Measurements from ENCODE around the gene PHTF2.
"Not testable (repeated sequence)": the region's sequence is repeated elsewhere in the genome, so short reads cannot be mapped to it uniquely, and the experiment has no call there.

The PHTF2 gene

DNA sequence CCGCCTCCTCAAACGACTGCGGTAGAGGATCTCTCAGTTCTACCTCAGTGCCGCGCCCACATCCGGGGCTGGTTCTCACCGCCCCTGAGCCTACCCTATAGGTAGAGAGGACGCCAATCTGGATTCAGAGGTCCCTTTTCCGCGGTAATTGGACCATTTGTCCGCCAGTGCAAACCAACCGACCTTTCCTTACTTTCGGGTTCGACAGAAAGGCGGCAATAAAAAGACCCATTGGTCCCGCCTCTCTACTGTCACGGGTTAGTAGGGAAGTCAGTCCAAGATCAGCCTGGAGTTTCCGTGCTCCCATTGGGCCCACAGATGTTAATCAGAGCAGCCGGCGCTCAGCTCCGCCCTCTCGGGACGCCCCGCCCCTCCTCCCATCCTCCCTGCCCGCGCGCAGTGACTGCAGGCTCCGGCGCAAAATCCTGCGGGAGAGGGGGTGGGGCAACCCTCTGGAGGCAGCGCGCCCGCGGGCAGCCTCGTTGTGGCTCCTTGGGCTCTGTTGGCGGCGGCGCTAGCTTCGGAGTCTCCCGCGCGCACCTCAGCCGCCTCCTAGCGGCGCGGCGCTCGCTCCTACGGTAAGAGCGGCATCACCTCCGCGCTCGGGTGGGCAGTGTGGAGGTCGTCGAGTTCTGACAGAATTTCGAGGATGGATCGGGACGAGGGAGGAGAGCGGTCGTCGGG is at the start of gene PHTF2, which contains the start of gene TMEM60:
TSS of gene PHTF2 (plus strand) at position 380 of the 684 bp plus-strand sequence.
TSS of gene TMEM60 (minus strand) at position 41 of the 684 bp plus-strand sequence. CDS start 4,061 bp downstream, outside the sequence.
- DNase-seq, result peak; percentile 84 to 100 (median 99)

DNA sequence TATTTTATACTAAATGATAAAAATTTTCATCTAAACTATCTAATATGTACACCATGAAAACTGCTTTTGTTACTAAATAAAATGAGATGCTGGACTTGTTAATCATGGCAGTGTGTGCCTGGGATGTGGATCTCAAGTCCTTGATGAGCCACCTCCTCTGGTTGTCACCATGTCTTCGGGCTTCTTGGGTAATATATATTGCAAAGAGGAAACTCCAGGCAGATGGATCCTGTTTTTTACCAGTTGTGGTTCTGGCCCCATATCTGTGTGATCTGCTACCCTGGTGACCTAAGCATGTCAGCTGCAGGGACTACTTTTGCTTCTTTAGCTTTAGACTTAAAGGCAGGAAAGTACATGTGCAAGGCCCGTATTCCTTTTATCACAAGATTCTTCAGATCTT is 46.6 kb upstream of the PHTF2 start:
- DNase-seq, result no peak

DNA sequence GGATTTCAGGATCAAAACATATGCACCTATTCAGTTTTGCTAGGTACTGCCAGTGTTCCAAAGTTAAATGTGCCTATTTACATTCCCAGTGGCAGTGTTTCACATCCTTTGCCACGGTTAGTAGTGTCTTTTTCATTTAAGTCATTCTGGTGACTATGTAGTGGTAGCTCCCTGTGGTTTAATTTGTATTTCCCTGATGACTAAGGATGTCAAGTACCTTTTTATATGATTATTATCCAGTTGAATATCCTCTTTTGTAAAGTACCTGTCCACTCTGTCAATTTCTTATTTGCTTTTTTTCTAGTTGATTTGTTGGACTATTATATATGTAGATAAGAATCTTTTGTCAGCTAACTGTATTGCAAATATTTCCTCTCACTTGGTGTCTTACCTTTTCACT is 45.4 kb upstream of the PHTF2 start:
- DNase-seq, result no peak

DNA sequence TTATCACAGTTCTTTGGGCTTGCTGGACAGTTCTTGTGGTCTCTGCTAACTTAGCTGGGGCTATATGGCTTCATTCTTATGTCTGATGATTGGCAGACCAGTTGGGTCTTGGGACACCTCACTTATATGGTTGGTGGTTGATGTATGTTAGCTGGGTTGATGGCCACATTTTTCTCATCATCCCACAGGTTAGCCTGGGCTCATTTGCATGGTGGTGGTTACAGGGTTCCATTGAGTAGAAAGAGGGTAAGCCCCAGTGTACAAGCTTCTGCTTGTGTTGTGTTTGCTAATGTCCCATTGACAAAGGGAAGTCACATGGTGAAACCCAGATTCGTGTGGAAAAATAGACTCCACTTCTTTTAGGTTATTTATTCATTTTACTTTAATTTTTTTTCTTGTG is 41.0 kb upstream of the PHTF2 start:
- no peak for DNase-seq

DNA sequence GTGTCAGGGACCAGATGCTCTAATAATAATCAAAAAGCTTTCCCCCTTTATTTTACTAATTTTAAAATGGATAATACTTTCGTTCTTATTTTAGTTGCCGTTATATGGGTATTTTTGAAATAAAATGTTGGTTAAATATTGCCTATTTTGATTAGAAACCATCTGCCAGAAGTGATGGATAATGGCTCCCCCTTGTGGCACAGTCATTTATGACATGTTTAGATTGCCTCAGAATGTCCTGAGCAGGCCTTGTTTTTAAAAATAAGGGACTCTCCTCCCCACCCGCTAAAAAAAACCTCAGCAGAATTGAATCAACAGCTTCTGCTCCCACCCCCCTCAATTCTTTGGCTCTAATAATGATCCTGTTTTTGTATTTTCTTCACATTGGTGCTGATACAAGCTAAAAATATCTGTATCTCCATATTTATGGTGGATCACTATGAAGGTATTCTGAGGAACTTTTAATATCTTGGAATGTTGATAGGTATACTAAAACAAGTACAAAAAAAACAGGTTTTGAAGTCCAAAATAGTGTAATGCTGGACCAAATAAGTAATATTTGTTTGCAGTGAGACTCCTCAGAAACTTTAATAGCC is 39.2 kb upstream of the PHTF2 start:
- peak in 37 of 58 donors; percentile 2 to 78 (median 26) for DNase-seq

DNA sequence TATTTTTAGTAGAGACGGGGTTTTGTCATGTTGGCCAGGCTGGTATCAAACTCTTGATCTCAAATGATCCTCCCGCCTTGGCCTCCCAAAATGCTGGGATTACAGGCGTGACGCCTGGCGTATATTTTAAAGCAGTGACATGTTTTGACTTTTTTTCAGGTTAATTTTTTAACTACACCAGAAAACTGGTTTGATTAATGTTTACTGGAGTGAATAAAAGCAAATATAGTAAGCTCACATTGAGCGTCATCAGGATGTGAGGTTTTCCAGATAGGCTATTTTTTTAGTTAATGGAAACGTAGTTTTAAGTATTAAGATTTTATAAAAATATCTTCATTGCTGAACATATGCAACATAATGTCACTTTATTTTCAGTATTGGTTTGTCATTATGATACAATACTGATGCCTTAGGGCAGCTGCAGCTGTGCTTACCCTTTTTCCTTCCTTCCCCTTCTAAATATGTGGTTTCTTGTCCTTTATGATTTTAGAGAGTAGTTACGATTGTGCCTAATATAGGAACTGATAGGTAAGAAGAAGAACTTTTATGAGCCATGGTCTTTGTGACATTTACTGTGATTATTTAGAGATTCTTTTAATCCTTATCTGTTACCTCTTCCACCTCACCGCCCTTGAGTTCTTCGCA is 37.6 kb upstream of the PHTF2 start:
- DNase-seq, result no peak

DNA sequence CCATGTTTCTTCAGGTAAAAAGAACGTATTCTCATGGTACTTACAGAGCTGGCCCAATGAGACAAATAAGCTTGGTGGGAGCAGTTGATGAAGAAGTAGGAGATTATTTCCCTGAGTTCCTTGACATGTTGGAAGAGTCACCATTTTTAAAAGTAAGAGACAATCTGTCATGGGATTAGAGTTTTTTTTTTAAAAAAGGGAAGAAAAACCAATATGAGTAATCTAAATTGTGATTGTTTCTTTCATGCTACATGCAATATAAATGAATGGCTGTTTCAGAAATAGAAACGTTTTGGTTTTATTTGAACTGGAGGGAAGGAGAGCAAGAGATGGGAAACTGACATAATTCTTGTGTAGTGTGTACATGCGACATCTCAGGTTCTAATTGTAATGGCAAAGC is 33.1 kb upstream of the PHTF2 start:
- DNase-seq, result no peak

DNA sequence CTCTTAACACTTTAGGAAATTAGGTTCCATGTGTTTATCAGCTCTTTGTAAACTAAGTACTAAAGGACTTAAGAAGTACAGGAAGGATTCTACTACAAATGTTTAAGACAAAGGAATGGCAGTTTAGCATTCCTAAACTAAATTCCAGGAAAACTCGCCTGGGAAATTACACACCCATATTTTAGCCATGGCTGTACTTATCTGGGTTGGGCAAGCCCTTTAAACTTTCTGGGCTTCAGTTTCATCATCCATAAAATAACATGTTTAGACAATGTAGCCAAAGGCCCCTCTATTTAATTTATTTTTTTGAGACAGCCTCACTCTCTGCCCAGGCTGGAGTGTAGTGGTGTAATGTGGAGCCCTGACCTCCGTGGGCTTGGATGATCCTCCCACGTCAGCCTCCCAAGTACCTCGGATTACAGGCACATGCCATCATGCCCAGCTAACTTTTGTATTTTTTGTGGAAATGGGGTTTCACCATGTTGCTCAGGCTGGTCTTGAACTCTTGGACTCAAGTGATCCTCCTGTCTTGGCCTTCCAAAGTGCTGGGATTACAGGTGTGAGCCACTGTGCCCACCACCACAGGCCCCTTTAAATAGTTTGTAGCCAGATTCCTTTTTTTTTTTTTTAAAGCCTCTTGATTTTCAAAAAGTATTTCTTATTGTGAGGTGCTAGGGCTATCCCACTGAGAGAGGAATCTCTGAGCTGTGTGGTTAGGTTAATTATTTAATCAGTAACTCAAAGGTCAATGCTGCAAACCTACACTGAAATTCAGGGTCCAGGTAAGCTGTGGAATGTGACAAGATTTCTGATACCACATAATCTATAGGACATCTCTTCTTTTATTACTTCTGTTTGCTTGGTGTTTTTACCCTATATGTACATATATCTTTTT is 32.4 kb upstream of the PHTF2 start:
- no peak for DNase-seq

DNA sequence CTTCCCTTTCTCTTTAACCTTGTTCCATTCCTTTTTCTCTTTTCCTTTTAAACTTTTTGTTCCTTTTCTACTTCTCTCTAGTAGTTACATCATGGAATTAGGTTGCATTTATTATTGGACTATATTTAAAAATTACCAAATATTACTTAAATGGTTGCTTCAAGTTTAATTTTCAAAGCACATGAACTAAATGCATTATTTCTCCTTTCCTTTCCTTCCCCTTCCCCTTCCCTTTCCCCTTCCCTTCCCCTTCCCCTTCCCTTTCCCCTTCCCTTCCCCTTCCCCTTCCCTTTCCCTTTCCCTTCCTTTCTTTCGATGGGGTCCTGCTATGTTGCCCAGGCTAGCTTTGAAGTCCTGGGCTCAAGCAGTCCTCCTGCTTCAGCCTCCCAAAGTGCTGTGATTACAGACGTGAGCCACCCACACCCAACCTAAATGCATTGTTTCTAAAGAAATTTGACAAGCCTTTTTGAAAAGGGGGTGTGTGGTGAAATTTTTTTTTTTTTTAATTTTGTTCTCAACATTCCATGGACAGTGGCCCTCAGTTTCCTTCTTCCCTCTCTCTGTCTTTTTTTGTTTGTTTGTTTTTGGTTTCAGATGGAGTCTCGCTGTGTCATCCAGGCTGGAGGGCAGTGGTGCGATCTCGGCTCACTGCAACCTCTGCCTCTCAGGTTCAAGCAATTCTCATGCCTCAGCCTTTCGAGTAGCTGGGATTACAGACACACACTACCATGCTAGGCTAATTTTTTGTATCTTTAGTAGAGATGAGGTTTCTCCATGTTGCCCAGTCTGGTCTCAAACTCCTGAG is 31.6 kb upstream of the PHTF2 start:
- DNase-seq, result no peak

DNA sequence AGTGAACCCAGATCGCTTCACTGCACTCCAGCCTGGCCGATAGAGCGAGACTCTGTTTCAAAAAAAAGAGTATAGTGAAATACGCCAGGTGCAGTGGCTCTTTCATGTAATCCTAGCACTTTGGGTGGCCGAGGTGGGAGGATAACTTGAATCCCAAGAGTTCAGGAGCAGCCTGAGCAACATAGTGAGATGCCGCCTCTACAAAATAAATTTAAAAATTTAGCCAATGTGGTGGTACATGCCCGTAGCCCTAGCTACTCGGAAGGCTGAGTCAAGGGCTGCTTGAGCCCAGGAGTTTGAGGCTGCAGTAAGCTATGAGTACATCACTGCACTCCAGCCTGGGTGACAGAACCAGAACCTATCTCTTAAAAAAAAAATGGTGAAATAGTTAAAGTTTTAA is 28.3 kb upstream of the PHTF2 start:
- DNase-seq, result no peak

DNA sequence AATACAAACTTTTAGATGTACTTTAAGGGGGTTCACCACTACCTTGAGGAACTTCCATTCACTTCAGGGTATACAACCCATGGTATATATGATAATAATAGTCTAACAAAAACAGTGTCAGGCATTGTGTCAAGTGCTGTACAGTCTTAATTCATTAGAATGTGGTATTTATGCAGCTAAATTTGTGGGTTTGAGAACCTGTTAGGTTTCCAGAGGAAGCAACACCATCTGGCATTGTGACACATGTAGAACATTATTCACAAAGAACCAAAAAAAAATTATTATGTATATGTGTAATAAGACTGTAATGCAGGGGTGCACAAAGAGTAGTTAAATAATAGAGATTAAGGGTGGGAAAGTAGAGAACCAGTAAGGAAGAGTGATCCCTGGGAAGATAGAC is 26.7 kb upstream of the PHTF2 start:
- DNase-seq, result no peak

DNA sequence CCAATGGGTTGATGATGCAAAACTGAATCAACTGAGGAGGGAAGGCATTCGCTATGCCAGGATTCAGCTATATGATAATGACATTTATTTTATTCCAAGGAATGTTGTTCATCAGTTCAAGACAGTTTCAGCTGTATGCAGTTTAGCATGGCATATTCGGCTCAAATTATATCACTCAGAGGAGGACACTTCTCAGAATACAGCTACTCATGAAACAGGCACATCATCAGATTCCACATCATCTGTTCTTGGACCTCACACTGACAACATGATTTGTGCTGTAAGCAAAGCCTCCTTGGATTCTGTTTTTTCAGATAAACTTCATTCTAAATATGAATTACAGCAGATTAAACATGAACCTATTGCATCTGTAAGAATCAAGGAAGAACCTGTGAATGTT is 20.0 kb upstream of the PHTF2 start:
- DNase-seq, result no peak

DNA sequence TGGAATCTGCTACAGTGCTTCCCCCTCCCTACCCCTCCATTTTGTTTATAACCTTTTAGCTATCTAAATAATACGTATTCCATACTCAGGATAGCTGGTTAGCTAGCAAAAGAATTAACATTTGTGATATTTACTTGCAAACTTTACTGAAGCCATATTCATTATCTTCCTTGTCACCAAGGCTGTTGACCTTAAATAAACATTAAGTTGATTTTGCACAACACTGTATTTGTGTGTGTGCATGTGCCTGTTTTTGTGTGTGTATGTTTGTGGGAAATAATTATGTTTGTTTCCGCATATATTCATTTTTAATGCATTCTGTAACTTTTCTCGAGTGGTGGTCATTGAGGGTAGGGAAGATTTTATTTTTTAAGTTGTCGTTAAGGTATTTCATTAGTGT is 16.2 kb upstream of the PHTF2 start:
- DNase-seq, result no peak

DNA sequence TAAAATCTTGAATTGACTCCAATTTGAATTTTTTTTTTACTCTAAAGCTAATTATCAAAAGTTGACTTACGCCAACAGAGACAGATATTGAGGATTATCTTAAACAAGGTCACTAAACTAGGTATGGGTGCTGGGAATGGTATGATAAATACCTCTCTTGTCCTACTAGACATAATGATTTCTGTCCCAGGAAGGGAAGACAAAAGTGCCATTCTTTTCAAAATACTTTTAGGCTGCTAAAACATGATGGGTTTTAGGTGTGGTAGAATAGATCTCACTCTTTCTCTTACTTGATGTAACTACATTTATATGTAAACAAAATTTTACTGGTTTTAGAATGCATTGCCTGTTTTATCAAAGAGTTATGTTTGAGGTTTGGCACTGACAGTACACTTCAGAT is 15.5 kb upstream of the PHTF2 start:
- no peak for DNase-seq

DNA sequence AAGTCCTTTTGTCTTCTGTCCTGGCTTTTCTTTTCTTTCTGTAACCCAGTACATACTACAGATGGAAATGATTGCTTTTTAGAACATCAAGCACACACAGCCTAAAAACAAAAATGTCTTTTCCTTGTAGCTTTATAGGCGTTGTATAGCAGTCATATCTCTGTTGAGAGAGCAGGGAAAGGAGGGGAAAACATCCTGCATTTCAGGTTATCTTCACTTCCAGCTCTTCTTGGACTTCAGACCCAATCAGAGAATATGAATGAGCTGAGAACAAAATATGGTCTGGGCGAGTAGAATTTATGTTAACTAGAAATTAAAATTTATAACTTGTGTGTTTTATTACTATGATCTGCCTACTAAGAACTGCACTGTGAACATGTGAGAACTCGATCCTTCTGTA is 15.0 kb upstream of the PHTF2 start:
- DNase-seq, result no peak

DNA sequence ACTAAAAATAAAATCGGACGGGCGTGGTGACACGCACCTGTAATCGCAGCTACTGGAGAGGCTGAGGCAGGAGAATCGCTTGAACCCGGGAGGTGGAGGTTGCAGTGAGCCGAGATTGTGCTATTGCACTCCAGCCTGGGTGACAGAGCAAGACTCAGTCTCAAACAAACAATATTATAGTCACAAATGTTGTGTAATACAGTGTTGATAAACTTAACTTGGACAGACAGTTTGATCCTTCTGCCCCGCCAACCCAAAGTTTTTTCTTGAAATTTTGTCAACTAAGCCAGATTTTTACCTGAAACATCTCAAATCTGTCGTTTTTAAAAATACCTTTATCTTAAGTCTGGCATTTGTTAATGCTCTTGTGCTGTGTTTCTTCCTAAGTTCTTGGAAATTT is 14.1 kb upstream of the PHTF2 start:
- DNase-seq, result not testable (repeated sequence)

DNA sequence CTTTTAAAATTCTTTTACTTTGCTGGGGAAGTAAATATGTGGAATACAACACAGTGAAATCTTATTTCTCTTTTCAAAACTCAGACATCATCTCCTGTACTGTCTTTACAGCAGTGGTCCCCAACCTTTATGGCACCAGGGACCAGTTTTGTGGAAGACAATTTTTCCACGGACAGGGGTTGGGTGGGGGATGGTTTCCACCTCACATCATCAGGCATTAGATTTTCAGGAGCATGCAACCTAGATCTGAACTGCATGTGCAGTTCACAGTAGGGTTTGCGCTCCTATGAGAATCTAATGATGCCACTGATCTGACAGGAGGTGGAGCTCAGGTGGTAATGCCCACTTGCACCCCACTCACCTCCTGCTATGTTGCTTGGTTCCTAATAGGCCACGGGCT is 12.6 kb upstream of the PHTF2 start:
- no peak for DNase-seq

DNA sequence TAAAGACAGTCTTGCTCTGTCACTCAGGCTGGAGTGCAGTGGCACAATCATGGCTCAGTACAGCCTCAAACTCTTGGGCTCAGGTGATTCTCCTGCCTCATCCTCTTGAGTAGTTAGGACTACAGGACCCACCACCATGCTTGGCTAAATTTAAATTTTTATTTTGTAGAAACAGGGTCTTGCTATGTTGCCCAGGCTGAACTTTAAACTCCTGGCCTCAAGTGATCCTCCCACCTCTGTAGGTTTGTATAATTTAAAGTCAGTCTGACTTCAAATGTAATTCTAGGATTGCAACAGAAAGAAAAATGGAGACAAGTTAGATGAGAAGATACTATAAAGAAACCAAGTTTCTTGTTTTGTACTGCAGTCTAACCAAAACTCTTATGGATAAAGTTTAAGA is 11.8 kb upstream of the PHTF2 start:
- DNase-seq, result no peak

DNA sequence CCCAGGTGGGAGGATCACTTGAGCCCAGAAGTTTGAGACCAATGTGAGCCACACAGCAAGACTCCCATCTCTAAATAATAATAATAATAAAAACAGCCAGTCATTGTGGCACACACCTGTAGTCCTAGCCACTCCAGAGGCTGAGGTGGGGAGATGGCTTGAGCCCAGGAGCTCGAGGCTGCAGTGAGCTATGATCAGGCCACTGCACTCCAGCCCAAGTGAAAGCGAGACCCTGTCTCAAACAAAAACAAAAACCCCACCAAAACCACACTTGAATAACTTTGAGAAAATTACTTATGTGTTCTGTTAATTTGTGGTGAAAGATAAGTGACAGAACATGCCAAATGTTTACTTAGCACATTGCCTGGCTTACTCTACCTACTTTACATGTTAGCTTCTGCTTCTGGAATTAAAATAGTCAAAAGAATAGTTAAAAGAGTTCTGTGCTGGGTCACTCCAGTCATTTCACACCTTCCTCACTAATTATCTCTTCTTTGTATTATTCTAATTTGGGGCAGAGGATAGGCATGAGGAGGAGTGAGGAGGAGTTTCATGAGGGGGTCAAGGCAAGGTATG is 10.2 kb upstream of the PHTF2 start:
- DNase-seq, result no peak

DNA sequence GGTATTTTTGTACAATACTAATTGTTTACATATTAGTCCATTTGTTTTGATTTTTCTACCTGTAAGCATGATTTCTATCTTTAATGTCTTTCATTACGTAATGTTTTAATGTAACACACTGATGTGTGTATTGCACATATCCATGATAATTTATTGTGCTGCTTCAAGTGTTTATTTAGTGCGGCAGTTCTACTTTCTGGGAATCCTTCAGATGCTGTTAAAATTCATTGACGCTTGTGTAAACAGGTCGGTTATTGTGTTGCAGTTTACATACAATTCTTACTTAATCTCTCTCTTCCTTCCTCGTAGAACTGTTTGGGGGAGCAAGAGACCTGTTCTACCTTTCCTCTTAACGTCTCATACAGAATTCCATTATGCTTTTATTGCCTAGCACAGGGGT is 7.2 kb upstream of the PHTF2 start:
- no peak for DNase-seq

DNA sequence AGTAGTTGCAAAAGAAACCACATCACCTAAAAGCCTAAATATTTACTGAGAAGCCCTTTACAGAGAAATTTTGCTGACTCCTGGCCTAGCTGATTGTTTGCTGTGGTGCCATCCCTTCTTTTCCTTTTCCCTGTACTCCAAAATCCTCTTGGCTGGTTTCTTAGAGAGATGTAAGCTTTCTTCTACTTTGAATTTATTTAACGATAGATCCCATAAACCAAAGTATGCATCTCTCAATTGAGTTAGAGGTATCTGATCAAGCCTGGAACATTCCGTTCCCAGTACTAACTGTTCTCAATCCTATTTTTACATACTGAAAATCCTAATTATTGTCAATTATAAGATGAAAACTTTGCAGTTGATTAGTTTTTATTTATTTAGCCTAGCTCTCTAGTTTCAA is 6.6 kb upstream of the PHTF2 start:
- no peak for DNase-seq

Data from anterior cingulate cortex (tissue), 58 donors.